AML-193 (cell line): Measurements from ENCODE around the gene LHX2.
"Not testable (repeated sequence)": the region's sequence is repeated elsewhere in the genome, so short reads cannot be mapped to it uniquely, and the experiment has no call there.

Source experiments
- DNase-seq, 2 experiments: peaks; one replicate each; lab custom pipeline; 2025; lab: John Stamatoyannopoulos, UW

LHX2 gene

GRCh38 chr9:124011460-124012301, at the start of gene LHX2:
Gene LHX2, plus strand, starts transcription at chr9:124011768. Its CDS starts 581 bp downstream, at chr9:124012349.
- no peak for DNase-seq

DNA sequence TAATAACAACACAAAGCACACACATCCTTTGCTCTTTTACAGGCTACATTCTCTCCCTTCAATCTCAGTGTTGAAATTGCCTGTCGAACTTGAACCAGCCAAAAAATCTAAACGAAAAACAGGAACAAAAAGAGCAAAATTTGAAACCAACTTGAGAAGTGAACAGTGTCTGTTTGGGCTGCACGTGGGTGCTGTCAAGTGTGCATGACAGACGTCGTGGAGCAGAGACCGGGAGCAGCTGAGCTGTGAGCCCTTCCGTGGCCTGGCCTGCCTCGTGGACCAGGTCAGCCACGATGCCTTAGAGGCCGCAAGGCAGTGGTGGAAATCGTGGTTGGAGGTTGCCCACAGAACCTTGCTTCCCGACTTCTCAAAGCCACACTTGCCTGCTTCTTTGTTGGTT, 46.8 kb upstream of the LHX2 start:
- no peak for DNase-seq

DNA sequence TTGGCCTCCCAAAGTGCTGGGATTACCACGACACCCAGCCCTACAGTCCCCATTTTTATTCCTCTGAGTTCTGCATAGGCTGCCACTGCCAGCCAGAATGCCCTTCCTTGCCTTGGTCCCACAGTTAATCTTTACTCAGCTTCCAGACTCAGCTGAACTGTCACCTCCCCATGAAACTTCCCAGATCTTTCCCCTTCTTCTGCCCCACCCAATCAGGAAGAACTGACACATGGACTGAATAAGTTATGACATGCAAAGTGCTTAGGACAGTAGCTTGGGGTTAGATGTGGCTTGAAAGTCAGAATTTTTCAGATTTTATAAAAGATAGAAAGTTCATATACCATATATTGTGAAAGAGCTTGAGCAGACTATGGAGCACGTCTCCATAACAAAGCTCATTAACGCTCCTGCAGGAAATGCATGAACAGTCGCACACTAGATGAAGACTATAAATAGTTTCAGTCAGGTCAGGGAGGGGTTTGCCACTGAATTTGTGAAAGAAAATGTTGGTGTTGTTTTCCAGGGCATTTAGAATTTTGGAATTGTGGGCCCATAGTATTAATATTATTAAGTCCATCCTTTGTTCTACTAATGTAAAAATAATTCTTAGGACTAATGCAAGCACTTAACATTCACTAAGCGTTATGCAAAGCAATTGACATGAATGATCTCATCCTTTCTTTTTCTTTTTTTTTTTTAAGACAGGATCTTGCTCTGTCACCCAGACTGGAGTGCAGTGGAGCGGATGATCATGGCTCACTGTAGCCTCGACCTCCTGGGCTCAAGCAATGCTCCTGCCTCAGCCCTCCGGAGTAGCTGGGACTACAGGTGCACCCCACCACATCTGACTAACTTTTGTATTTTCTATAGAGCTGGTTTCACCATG, 45.5 kb upstream of the LHX2 start:
- no peak for DNase-seq

DNA sequence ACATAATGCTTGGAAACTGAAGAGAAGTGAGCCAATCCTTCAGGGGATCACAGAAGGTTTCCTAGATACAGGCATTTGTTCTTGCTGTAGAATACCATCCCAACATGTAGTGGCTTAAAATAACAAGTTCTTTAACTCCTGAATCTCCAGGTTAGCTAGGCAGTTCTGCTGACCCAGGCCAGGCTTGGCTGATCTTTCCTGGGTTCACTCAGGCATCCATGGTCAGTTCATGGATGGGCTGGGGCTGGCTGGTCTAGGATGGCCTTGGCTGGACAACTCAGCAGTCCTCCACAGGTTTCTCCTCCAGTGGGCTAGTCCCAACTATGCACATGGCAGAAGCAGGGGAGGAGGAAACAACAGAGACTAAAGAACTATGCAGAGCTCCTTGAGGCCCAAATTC, 44.2 kb upstream of the LHX2 start:
- DNase-seq, result no peak

DNA sequence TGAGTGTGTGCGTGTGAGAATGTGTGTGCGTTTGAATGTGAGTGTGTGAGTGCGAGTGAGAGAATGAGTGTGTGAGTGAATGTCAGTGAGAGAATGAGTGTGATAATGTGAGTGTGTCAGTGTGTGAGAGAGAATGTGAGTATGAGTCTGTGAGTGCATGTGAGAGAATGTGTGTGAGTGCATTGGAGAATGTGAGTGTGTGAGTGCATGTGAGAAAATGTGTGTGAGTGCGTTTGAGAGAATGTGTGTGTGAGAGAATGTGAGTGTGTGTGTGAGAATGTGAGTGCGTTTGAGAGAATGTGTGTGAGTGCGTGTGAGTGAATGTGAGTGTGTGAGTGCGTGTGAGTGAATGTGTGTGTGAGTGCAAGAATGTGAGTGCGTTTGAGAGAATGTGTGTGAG, 39.0 kb upstream of the LHX2 start:
- no peak for DNase-seq

GRCh38 chr9:123973590-123974223, 37.9 kb upstream of the LHX2 start:
- no peak for DNase-seq

DNA sequence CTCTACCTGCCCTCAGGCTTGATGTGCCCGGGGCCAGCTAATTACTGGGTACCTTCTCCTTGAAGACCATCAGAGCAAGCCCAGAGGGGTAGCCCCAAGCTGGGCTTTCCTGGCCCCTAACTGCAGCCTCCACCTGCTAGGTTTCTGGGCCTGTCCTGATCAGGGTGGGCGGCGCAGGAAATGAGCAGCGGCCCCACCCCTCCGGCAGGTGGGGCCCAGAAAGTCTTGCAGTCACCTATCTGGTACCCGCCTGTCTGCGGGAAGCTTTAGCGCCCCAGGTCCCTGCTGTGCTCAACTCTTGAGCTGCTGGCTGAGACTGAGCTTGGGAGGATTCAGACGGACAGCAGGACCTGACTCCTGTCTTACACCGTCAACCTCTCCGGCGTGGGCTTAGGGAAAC, 37.1 kb upstream of the LHX2 start:
- no peak for DNase-seq

DNA sequence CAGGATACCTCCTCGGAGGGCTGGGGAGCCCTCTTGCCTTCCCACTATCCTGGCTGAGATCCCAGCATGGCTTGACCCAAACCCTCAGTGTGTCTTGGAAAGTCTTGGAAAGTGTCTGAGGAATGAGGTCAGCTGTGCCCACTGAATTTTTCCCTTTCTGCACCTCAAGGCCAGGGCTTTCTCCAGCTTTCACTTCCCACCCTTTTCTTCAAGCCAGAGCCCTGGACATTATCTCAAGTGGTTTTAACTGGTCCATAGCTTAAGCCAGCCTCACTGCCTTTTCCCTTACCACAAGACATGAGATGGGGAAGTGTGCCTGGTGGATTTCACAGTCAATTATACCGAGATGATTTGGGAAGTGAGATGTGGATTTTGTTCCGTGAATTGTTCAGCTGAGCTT, 35.7 kb upstream of the LHX2 start:
- DNase-seq, result no peak

DNA sequence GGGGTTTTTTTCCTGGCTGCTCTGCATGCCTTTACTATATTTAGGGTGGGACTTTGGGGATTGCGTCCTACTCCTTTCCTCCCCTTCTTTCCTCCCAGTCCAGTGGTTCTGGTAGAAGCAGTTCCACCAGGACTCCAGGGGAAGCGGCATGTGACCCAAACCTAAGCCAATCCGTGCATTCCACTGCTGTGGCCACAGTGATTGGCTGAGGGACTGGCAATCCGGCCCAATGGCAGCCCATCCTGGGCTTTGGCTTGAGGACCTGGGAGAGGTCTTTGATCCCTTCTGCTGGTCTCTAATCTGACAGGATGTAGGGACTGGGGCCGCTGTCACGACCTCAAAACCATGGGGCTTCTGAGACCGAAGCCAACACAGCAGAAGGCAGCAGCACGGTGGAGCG, 35.0 kb upstream of the LHX2 start:
- not testable (repeated sequence) for DNase-seq

DNA sequence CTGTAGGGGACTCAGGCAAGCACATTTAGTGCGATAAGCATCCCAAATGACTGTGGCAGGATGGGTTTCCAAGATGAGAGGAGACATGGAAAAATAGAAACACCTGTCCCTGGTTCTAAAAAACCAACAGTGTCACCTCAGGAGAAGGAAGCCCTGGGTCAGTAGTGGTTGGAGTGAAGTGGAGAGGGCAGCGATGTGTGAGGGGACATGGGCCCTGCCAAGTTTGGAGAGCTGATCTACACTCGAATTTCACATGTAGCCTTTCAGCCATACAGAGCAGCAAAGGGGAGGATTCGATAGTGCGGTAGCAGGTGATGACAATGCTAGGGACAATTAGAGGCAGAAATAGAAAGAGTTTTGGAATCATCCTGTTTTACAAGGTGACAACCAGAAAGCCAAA, 32.6 kb upstream of the LHX2 start:
- DNase-seq, result no peak

DNA sequence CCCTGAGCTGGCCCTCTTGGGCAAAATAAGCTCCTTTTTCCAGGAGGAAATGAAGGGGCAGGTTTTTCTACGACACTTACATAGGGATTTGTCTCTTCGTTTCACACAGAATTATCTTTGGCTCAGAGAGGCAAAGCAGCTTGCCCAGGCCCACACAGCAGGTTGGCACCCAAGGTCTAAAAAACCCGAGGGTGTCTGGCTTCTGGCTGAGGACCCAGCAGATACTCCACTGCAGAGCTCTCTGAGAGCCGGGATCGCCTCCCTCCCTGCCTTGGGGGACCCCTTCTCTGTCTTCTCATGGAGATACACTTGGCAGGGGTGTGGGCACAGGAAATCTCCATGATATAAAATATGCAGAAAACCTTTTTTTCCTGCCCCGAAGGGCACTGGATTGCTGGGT, 29.0 kb upstream of the LHX2 start:
- no peak for DNase-seq

- no peak for DNase-seq
Measured at GRCh38 chr9:123983047-123983446, 28.5 kb upstream of the LHX2 start.

GRCh38 chr9:123984802-123985201, 26.8 kb upstream of the LHX2 start:
- DNase-seq, result no peak

GRCh38 chr9:123985869-123986268, 25.7 kb upstream of the LHX2 start:
- DNase-seq, result no peak

DNA sequence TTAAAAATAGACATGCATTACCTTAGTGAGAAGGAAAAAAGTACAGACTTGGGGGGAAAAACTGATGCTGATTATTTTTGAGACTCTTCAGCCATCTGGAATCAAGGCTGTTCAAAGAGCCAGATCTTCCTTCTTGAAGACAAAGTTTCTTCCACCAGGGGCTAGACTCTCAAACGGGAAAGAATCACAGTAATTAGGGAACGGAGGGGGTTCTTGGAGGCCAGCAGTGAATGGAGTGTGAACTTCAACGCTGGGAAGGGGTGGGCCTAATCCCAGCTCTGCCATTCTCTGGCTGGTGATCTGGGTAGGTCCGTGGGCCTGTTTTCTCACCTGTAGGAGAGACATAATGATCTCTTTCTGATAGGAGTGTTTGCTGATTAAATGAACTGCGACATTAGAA, 21.1 kb upstream of the LHX2 start:
- DNase-seq, result no peak

DNA sequence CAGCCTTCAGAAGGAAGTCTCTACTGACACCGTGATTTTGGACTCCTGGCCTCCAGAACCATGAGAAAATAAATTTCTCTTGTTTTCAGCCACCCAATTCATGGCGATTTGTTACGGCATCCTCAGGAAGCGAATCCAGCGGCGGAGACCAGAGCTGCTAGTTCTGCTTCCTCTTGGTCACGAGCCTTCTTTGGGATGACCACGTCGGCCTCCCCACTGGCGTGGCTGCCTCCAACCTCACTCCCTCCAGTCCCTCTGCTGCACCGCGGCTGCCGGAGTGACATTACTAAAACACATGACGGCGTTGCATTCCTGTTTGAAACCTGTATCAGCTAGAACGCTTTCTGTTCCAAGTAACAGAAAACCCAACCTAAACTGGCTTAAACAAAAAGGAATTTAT, 18.9 kb upstream of the LHX2 start:
- DNase-seq, result not testable (repeated sequence)

DNA sequence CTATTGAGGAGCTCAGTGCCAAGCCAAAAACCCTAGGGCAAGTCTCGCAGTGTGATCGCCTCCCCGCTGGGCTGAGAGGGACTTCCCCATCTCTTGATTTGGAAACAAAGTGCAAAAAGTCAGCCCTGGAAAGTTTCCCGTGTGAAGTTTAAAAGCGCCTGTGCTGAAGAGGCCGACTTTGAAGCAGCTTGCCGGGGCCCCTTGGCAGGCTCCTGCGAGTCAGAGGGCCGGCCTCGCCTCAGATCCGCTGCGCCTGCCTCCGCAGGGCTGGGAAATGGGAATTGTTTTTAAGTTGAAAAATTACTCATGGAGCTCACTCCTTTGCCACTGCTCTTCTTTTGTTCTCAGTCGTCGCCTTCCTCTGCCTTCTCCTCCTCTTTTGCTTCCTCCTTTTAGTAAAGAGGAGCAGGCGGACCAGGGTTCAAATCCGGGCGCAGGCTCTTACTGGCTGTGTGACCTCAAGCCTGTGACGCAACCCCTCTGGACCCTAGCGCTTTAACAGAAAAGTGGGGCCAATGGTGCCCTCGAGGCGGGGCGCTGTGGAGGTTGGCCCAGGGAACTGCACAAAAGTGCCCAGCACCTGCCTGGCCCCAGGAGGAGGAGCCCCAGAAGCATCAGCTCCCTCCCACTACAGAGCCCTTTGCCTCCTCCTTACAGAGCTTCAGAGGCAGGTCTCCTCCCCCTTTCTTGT, 14.7 kb upstream of the LHX2 start:
- DNase-seq, result no peak

- peak; percentile 20 to 58 for DNase-seq
Measured at GRCh38 chr9:123997665-123998277, 13.8 kb upstream of the LHX2 start.

DNA sequence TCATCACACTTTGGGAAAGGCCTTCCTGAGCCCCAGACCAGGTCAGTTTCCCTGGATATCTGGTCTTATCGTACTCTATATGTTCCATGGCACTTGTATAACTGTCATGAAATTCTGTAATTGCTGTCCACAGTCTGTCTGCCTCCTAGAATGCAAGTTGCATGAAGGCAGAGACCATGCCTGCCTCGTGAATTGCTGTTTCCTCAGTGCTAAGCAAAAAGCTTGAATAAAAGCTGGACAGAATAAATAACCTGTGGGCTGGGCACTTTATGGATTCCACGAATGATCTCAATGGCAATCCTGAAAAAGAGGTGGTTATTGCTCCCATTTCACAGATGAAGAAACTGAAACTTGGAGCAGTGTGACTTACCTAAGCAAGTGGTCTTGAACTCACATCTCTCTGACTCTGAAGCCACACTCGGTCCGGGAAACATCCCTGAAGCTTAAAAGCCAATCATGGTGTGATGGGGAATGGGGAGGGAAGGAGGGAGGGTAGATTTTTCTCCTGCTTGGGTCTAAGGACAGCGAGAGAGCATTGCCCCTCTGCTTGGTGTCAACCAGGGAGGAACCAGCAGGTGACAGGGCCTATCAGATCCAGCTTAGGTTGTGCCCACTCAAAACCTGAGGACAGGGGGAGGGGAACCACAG, 13.2 kb upstream of the LHX2 start:
- no peak for DNase-seq

DNA sequence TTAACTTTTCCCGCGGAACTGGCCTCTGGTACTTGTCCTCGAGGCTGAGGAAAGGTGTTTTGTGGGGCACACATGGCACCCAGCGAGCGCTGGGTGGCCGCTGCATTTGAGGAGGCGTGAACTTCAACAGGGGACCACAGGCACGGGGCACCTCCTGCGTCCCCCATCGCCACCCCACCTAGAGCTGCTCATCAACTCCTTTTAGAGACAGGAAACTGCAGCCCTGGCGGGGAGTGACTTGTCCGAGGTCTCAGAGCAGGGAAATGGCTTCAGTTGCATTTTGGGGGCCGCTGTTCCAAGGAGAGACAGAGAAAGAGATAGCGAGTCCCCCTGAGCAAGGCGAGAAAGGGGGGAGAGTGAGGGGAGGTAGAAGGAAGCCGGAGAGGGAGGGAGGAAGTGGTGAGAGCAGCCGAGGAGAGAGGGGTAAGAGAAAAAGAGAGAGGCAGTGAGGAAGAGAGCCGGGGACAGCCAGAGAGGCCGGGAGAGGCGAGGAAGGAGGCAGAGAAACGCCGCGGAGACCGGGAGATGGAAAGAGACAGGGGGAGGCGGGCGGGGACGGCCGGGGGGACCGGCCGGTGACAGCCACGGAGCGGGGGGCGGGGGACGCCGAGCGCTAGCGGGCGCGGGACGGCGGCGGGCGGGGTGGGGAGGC, 12.5 kb upstream of the LHX2 start:
- DNase-seq, result no peak

- no peak for DNase-seq
Measured at GRCh38 chr9:123999661-124000060, 11.9 kb upstream of the LHX2 start.
